WTC11 (cell line): ENCODE data around the gene CCDC28A.

Experiments used
- GABPB1 ChIP-seq: sonication (generic); formaldehyde crosslinking; IDR thresholded peaks from 2 replicates; pipeline ENCODE4 v1.8.1; 2023; ENCODE audit warnings: mild to moderate bottlenecking, missing genetic modification reagents
- TEAD4 ChIP-seq: sonication (generic); formaldehyde crosslinking; IDR thresholded peaks from 2 replicates; pipeline ENCODE4 v1.8.0; 2022; ENCODE audit warnings: mild to moderate bottlenecking, missing genetic modification reagents
- TF ChIP-seq, protein P1 (sequence below): fragments of 200-600 bp; IDR thresholded peaks from 2 replicates; pipeline ENCODE4 v1.8.0; 2022; ENCODE audit warnings: antibody characterized with exemption
- TF ChIP-seq, protein P2 (sequence below): sonication (generic); formaldehyde crosslinking; IDR thresholded peaks from 2 replicates; pipeline ENCODE4 v1.8.1; 2023; ENCODE audit warnings: mild to moderate bottlenecking, missing genetic modification reagents, moderate library complexity

DNA sequence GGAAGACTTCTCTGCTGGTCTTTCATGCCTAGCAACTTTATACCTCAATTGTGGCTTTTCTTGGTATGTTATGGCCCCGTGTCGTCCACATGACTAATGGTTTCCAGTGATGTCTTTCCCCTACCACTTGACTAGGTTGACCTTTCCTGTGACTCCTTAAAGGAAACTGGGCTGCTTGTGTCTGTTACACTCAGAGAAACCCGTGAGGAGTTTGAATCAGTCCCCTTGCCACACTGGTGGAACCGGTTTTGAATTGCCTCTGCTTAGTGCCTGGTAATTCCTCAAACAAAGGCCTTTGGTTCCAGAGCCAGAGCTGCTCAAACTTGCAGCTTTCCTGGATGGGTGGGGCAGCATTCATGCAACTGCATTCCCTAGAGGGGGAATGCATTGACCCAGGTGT is 44.2 kb downstream of the CCDC28A start:
- TF ChIP-seq, protein P1, sequence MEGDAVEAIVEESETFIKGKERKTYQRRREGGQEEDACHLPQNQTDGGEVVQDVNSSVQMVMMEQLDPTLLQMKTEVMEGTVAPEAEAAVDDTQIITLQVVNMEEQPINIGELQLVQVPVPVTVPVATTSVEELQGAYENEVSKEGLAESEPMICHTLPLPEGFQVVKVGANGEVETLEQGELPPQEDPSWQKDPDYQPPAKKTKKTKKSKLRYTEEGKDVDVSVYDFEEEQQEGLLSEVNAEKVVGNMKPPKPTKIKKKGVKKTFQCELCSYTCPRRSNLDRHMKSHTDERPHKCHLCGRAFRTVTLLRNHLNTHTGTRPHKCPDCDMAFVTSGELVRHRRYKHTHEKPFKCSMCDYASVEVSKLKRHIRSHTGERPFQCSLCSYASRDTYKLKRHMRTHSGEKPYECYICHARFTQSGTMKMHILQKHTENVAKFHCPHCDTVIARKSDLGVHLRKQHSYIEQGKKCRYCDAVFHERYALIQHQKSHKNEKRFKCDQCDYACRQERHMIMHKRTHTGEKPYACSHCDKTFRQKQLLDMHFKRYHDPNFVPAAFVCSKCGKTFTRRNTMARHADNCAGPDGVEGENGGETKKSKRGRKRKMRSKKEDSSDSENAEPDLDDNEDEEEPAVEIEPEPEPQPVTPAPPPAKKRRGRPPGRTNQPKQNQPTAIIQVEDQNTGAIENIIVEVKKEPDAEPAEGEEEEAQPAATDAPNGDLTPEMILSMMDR: no peak
- TF ChIP-seq TEAD4 (CRISPR knock-in tag): no peak
- no peak for TF ChIP-seq GABPB1 (CRISPR knock-in tag)
- TF ChIP-seq, protein P2, sequence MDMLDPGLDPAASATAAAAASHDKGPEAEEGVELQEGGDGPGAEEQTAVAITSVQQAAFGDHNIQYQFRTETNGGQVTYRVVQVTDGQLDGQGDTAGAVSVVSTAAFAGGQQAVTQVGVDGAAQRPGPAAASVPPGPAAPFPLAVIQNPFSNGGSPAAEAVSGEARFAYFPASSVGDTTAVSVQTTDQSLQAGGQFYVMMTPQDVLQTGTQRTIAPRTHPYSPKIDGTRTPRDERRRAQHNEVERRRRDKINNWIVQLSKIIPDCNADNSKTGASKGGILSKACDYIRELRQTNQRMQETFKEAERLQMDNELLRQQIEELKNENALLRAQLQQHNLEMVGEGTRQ: no peak
